Skin of body (tissue), 2 donors: ENCODE data around the gene PADI4. TPM values are rescaled to one million over a fixed set of nuclear protein-coding genes. Genes with fewer than 3 reads are reported as not detected.
"Not testable (repeated sequence)": the region's sequence is repeated elsewhere in the genome, so short reads cannot be mapped to it uniquely, and the experiment has no call there.

Experiments
- DNase-seq: peaks from one replicate; lab custom pipeline; 2025; lab: John Stamatoyannopoulos, UW
- total RNA-seq: library from RNA; depleted of rRNA; stranded (reverse); fragments of >200 nt; gene quantifications from one replicate; pipeline ENCODE4 v1.2.3, GENCODE V29; 2014

PADI4 gene
- total RNA-seq, 1 donor from 2014 or later, result 10.4 TPM

DNA sequence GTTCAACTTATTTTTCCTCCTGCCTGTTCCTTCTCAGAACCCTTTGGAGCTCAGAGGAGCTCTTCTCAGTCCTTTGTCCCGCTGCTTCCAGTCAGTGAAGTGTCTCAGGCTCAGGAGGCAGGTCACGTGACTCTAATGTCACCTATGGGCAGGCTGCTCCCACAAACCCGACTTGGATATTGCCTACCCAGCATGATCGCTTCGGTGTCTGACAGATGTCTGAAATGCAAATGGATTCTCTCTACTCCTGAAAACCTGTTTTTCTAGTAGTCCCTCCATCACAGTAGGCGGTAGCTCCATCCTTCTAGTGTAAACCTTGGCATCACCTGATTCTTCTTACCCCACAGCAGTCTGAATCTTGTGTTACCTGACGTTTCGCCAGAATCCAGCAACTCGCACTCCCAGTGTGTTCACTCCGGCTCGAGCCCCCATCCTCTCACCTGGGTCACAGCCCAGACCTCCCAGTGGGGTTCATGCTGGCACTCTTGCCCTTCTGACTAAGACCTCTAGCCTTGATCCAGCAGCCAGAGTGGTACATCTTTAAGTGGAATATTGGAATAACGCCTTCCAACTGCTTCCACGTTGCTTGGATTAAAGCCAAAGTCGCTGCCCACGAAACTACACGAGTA lies 69.4 kb downstream of the PADI4 start:
- DNase-seq, result peak; percentile 3

GRCh38 chr1:17381161-17381560 lies 73.2 kb downstream of the PADI4 start:
- no peak for DNase-seq

DNA sequence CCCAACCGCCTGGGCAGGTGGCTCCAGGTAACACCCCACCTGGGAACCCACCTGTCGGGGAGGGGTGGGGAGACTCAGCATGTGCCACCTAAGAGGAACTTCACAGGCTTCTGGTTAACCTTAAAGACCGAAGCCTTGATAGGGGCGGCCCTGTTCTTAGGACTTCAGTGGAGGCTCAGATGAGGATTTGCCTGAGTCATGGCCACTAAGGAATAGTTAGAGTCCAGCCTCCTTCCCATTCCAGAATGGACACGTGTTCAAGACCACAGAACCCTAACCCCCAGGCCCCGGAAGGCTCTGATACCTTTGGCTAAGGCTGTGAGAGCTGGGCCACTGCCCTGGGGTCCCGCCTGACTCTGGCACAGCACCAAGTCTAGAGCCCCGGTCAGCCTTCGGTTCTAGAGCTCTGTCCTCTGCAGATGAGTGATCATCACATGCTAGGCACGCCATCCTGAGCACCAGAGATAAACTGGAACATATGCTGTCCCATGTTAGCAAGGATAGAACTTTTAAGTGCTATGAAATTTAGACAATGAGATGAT lies 84.3 kb downstream of the PADI4 start:
- no peak for DNase-seq

- no peak for DNase-seq
Measured at GRCh38 chr1:17393230-17393629, 85.2 kb downstream of the PADI4 start.

- no peak for DNase-seq
Measured at GRCh38 chr1:17397910-17398695, 90.1 kb downstream of the PADI4 start.

DNA sequence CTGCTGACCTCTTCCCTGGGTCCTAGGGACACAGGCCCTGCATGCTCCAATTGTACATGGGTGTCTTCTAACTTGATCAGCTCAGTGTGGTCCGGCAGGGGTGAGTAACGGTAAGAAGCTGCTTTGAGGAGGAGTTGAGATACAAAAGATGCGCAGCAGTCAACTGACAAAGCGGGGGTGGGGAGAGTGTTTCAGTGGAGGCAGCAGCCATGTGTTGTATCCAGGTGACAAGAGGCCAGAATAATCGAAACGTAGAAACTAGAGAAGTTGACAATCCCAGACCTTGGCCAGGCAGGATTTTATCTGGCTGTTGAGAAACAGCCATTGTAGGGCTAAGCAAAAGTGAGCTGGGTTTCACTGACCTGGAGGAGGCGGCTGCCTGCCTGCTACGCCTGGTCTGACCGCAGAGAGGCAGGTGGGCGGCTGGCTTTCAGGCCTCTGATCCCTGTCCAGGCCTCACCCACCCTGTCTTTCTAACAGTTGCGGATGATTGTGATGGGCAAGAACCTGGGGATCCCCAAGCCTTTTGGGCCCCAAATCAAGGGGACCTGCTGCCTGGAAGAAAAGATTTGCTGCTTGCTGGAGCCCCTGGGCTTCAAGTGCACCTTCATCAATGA lies 92.8 kb downstream of the PADI4 start:
- DNase-seq, result no peak

- no peak for DNase-seq
Measured at GRCh38 chr1:17401841-17402240, 93.8 kb downstream of the PADI4 start.

- DNase-seq, result no peak
Measured at GRCh38 chr1:17403081-17403480, 95.1 kb downstream of the PADI4 start.

DNA sequence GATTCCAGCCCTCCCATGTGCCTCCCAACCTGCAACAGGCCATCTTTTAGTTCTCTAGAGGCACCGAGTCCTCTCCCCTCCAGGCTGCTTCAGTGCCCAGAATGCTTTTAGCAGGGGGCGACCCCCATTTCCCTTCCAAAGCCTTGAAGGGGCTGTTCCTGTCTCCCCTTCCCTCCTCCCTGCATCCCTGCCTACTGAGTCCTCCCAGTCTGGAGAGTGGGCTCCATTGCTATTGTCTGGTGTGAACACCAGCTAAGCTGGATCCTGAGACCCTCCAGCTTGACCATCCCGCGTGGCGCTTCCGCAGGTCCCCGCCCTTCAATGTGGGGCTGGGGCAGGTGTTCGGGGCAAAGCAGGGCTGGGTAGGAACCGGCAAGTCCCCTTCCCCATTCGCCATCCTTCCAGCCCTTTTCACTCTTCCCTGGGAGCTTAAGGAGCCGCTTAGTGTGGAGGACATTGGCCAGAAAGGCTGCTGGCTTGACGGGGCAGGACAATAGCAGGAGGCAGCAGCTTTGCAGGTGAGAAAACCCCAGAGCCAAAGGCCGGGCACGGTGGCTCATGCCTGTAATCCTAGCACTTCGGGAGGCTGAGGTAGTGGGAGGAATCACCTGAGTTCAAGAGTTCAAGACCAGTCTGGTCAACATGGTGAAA lies 96.2 kb downstream of the PADI4 start:
- no peak for DNase-seq

DNA sequence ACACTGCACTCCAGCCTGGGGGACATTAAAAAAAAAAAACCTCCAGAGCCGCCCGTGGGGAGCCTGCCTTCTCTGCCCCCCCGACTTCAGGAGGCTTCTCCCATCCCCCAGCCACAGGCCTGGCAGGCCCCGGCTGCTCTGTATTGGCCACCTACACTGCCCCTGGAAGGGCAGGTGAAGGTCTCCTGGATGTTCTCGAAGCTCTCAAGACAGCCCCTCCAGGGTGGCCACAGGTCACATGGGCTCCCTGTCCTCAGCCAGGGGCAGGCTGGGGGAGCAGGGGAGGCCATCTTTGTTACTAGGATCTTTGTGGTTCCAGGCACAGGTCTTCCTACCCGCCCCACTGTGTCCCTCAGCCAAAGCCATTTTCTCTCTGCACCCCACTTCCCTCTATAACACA lies 96.8 kb downstream of the PADI4 start:
- no peak for DNase-seq

- DNase-seq, result no peak
Measured at GRCh38 chr1:17405898-17406759, 98.1 kb downstream of the PADI4 start.

DNA sequence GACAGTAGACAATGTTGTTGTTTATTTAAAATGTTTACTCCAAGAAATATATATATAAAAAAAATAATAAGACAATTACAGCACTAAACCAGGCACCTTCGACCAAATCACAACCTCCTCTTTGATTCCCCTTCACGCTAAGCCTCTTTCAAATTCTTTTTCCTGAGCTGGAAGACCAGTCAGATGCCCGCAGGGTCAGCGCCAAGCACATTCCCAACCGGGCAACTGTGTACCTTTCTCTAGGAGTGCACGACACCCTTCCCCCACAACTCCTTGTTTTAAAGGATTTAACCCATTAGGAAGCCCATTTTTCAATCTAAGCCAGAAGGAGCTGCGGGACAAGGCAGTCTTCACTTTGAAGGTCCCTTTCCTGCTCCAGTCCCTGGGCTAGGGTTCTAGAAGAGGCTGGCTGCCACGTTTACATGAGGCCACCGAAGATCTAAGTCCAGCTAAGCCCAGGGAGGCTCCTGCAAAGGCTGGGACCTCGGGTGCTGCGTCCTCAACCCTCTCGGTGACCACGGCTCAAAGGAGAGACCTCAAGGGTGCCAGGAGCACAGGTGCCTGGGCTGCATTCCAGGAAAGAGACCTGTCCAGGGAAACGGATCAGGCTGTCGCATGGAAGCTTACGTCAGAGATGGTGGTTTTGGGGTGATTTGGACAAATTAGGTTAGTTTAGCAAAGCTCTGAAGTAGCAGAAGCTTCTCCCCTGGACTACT lies 98.9 kb downstream of the PADI4 start:
- DNase-seq, result not testable (repeated sequence)

GRCh38 chr1:17407786-17408514 lies 100.0 kb downstream of the PADI4 start:
- not testable (repeated sequence) for DNase-seq

- no peak for DNase-seq
Measured at GRCh38 chr1:17409391-17409811, 101.4 kb downstream of the PADI4 start.

GRCh38 chr1:17412093-17412870 lies 104.3 kb downstream of the PADI4 start:
- DNase-seq, result no peak
